Esophagus squamous epithelium (tissue), 5 donors: ENCODE results near the gene DUSP5. TPM values are rescaled to one million over a fixed set of nuclear protein-coding genes. Genes with fewer than 3 reads are reported as not detected.

Experiments
- DNase-seq: peaks from one replicate; lab custom pipeline; 2025; lab: John Stamatoyannopoulos, UW
- H3K27ac ChIP-seq, 4 donors: fragments of 200-600 bp; sonication (generic); one replicate each; pipeline ENCODE4 v1.5.1; 2016 to 2019; ENCODE audit warnings: mild to moderate bottlenecking in 1 of 4
- H3K27me3 ChIP-seq, 4 donors: fragments of 200-600 bp; sonication (generic); 1 replicate in 3 of 4; 2 replicates in 1 of 4; pipeline versions ENCODE4 v1.5.1 to v1.6.0; 2017 to 2021; ENCODE audit warnings: antibody characterized with exemption in 1 of 4
- H3K36me3 ChIP-seq, 3 donors: fragments of 200-600 bp; sonication (generic); one replicate each; pipeline ENCODE4 v1.5.1; 2016 to 2019
- H3K4me1 ChIP-seq, 3 donors: fragments of 200-600 bp; sonication (generic); one replicate each; pipeline ENCODE4 v1.5.1; 2017 to 2019
- H3K4me3 ChIP-seq, 4 donors: fragments of 200-600 bp; sonication (generic); 1 replicate in 3 of 4; 2 replicates in 1 of 4; pipeline ENCODE4 v1.5.1; 2016 to 2019; ENCODE audit warnings: mild to moderate bottlenecking in 2 of 4, moderate library complexity in 1 of 4
- H3K9me3 ChIP-seq, 3 donors: fragments of 200-600 bp; sonication (generic); one replicate each; pipeline ENCODE4 v1.5.1; 2016 to 2019
- CTCF ChIP-seq, 6 experiments: fragments of 450-650 bp in 4 of 6; fragments of 200-600 bp in 2 of 6; sonication (generic) in 2 of 6; IDR thresholded peaks; one replicate each; pipeline ENCODE4 v1.5.1; 2016 to 2019; ENCODE audit warnings: antibody characterized with exemption in 6 of 6, mild to moderate bottlenecking in 4 of 6, moderate library complexity in 4 of 6
- POLR2A ChIP-seq, 4 donors: fragments of 450-650 bp; IDR thresholded peaks; one replicate each; pipeline ENCODE4 v1.6.1; 2017; ENCODE audit warnings: antibody characterized with exemption in 4 of 4, mild to moderate bottlenecking in 4 of 4, moderate library complexity in 3 of 4
- WGBS, 2 donors: methylation state at CpG; one replicate each; pipeline ENCODE4 v1.1.5; 2018; 5-methylcytosine and 5-hydroxymethylcytosine counted together
- intact Hi-C: fragments of 100-400 bp; cut with DNase I; formaldehyde crosslinking; loops from one replicate; pipeline ENCODE4 v1.15.0; 2022
- total RNA-seq, 4 donors: library from RNA; depleted of rRNA; stranded (reverse); fragments of >200 nt; gene quantifications; one replicate each; pipeline ENCODE4 v1.1.0, GENCODE V29; 2016
- donor health status: DM: yes; HTN: yes; CAD: no.

The DUSP5 gene
- total RNA-seq, 4 donors from 2014 or later = 15.0 to 60.6 (median 47.9) TPM

GRCh38 chr10:110549211-110549610 is 51.5 kb downstream of the DUSP5 start:
- WGBS, 2 donors = 75 to 79% methylated on average over 5 of the region's 5 CpGs
- Histone ChIP-seq H3K27me3 (peaks cover 0 to 36% (median 0%) of the 10 kb centered on the region in 4 donors), H3K4me1 (peaks cover 0 to 6% (median 0%) of the 10 kb centered on the region in 3 donors), H3K36me3 (no peaks in the 10 kb centered on the region), H3K4me3 (no peak overlapping the region), H3K27ac (no peak overlapping the region), H3K9me3 (no peaks in the 10 kb centered on the region)
- TF ChIP-seq CTCF (IDR thresholded peaks at IDR 0.05) (no peak), POLR2A (IDR thresholded peaks at IDR 0.05) (no peak)
- no peak for DNase-seq
- intact Hi-C loops = loop anchor here (5.0 kb wide), 1 partner anchor 237 kb away; no protein-coding TSS in a partner anchor

GRCh38 chr10:110553905-110554304 is 56.2 kb downstream of the DUSP5 start:
- Histone ChIP-seq H3K4me1 (no peaks in the 10 kb centered on the region), H3K9me3 (no peaks in the 10 kb centered on the region), H3K36me3 (no peaks in the 10 kb centered on the region), H3K27ac (no peak overlapping the region), H3K4me3 (no peak overlapping the region), H3K27me3 (peaks cover 0 to 25% (median 0%) of the 10 kb centered on the region in 4 donors)
- 47 to 50% methylated on average over 2 of the region's 2 CpGs for WGBS, 2 donors
- DNase-seq = no peak
- intact Hi-C loops = loop anchor here (10.0 kb wide), 1 partner anchor 209 kb away; no protein-coding TSS in a partner anchor
- TF ChIP-seq CTCF (IDR thresholded peaks at IDR 0.05) (no peak), POLR2A (IDR thresholded peaks at IDR 0.05) (no peak)

GRCh38 chr10:110556296-110556695 is 58.6 kb downstream of the DUSP5 start:
- TF ChIP-seq POLR2A (IDR thresholded peaks at IDR 0.05) (no peak), CTCF (IDR thresholded peaks at IDR 0.05) (no peak)
- no peak overlapping the region for H3K4me3 ChIP-seq
- intact Hi-C loops = loop anchor here (10.0 kb wide), 1 partner anchor 211 kb away; no protein-coding TSS in a partner anchor
- H3K36me3 ChIP-seq = no peaks in the 10 kb centered on the region
- no peak for DNase-seq
- no peaks in the 10 kb centered on the region for H3K4me1 ChIP-seq
- WGBS, 2 donors = 64 to 100% methylated on average over 1 of the region's 1 CpG
- H3K9me3 ChIP-seq = no peaks in the 10 kb centered on the region
- peaks cover 0 to 19% (median 0%) of the 10 kb centered on the region in 4 donors for H3K27me3 ChIP-seq
- H3K27ac ChIP-seq = no peak overlapping the region

GRCh38 chr10:110556969-110557601 is 59.4 kb downstream of the DUSP5 start:
- no peak overlapping the region for H3K27ac ChIP-seq
- WGBS, 2 donors = 49% methylated on average over 9 of the region's 9 CpGs
- no peaks in the 10 kb centered on the region for H3K36me3 ChIP-seq
- H3K4me1 ChIP-seq = no peaks in the 10 kb centered on the region
- TF ChIP-seq POLR2A (IDR thresholded peaks at IDR 0.05) = no peak
- TF ChIP-seq CTCF (IDR thresholded peaks at IDR 0.05) = peak; percentile 34 to 60 (median 44)
- H3K27me3 ChIP-seq = peaks cover 0 to 11% (median 0%) of the 10 kb centered on the region in 4 donors
- H3K4me3 ChIP-seq = no peak overlapping the region
- no peaks in the 10 kb centered on the region for H3K9me3 ChIP-seq
- DNase-seq = no peak
- intact Hi-C loops = loop anchor here (10.0 kb wide), 1 partner anchor 212 kb away; no protein-coding TSS in a partner anchor

- intact Hi-C loops = loop anchor here (10.0 kb wide), 1 partner anchor 213 kb away; no protein-coding TSS in a partner anchor
- Histone ChIP-seq H3K9me3 (no peaks in the 10 kb centered on the region), H3K27me3 (peaks cover 0 to 15% (median 0%) of the 10 kb centered on the region in 4 donors), H3K4me1 (no peaks in the 10 kb centered on the region), H3K27ac (no peak overlapping the region), H3K4me3 (no peak overlapping the region), H3K36me3 (no peaks in the 10 kb centered on the region)
- no peak for DNase-seq
- 78 to 85% methylated on average over 3 of the region's 3 CpGs for WGBS, 2 donors
- no peak for TF ChIP-seq POLR2A (IDR thresholded peaks at IDR 0.05)
- TF ChIP-seq CTCF (IDR thresholded peaks at IDR 0.05) = no peak
Observed at GRCh38 chr10:110558041-110558440, 60.3 kb downstream of the DUSP5 start.
